ENCODE results near the gene ZDHHC14.

ZDHHC14 gene

GRCh38 chr6:157679605-157680580 lies 298.9 kb downstream of the ZDHHC14 start:
- TF ChIP-seq CTCF (conservative IDR thresholded peaks at IDR 0.05; ENCODE audit: low read depth, low read length) = no peak
- DNase-seq (ENCODE audit: low read depth) = no peak
- H3K4me3 ChIP-seq (ENCODE audit: low read length) = no peak overlapping the region

- H3K4me3 ChIP-seq (ENCODE audit: low read length) = peak overlapping the region; percentile 1
- TF ChIP-seq CTCF (conservative IDR thresholded peaks at IDR 0.05; ENCODE audit: low read depth, low read length) = no peak
- peak; percentile 32 for DNase-seq (ENCODE audit: low read depth)
These were observed 300.2 kb downstream of the ZDHHC14 start for GRCh38 chr6:157681041-157681650.

GRCh38 chr6:157682856-157683481 lies 302.0 kb downstream of the ZDHHC14 start:
- DNase-seq (ENCODE audit: low read depth) = peak; percentile 72
- no peak overlapping the region for H3K4me3 ChIP-seq (ENCODE audit: low read length)
- no peak for TF ChIP-seq CTCF (conservative IDR thresholded peaks at IDR 0.05; ENCODE audit: low read depth, low read length)

GRCh38 chr6:157683707-157684106 lies 302.7 kb downstream of the ZDHHC14 start:
- TF ChIP-seq CTCF (conservative IDR thresholded peaks at IDR 0.05; ENCODE audit: low read depth, low read length) = no peak
- DNase-seq (ENCODE audit: low read depth) = no peak
- no peak overlapping the region for H3K4me3 ChIP-seq (ENCODE audit: low read length)

GRCh38 chr6:157684620-157685299 lies 303.8 kb downstream of the ZDHHC14 start:
- H3K4me3 ChIP-seq (ENCODE audit: low read length) = no peak overlapping the region
- DNase-seq (ENCODE audit: low read depth) = no peak
- TF ChIP-seq CTCF (conservative IDR thresholded peaks at IDR 0.05; ENCODE audit: low read depth, low read length) = no peak

GRCh38 chr6:157685596-157686280 lies 304.7 kb downstream of the ZDHHC14 start:
- H3K4me3 ChIP-seq (ENCODE audit: low read length) = no peak overlapping the region
- TF ChIP-seq CTCF (conservative IDR thresholded peaks at IDR 0.05; ENCODE audit: low read depth, low read length) = no peak
- DNase-seq (ENCODE audit: low read depth) = no peak

All from retinal pigment epithelial cell (primary cell).